HFFc6 (cell line): Measurements from ENCODE around the gene ITGA7. TPM values are rescaled to one million over a fixed set of nuclear protein-coding genes. Genes with fewer than 3 reads are reported as not detected.
A peak's percentile ranks its signal among the peaks of the same experiment; 100 is the strongest.

Source experiments
- DNase-seq: peaks from one replicate; pipeline ENCODE4 v3.0.0-alpha.2; 2018
- H3K27ac Mint-ChIP-seq: 2 replicates; pipeline ENCODE4 v1.8.0; 2020; ENCODE audit warnings: mild to moderate bottlenecking, mixed read lengths
- H3K27me3 Mint-ChIP-seq: 2 replicates; pipeline ENCODE4 v1.8.0; 2021; ENCODE audit warnings: mild to moderate bottlenecking, moderate library complexity, mixed read lengths; ENCODE audit not compliant: insufficient read depth
- H3K36me3 Mint-ChIP-seq: 2 replicates; pipeline ENCODE4 v1.8.0; 2021; ENCODE audit warnings: low read depth, mixed read lengths
- H3K4me1 Mint-ChIP-seq: 2 replicates; pipeline ENCODE4 v1.8.0; 2020; ENCODE audit warnings: low read depth, mixed read lengths
- H3K4me3 Mint-ChIP-seq: 2 replicates; pipeline ENCODE4 v1.8.0; 2020; ENCODE audit warnings: mild to moderate bottlenecking, moderate library complexity, mixed read lengths
- H3K9me3 Mint-ChIP-seq: 2 replicates; pipeline ENCODE4 v1.8.0; 2020; ENCODE audit warnings: mild to moderate bottlenecking, mixed read lengths
- CTCF ChIP-seq: fragments of 200-600 bp; sonication (generic); IDR thresholded peaks from 2 replicates; pipeline ENCODE4 v1.5.0; 2021; ENCODE audit warnings: antibody characterized with exemption, mild to moderate bottlenecking
- total RNA-seq, 6 experiments: library from RNA; stranded (reverse); fragmentation: NEBNext Ultra II Directional; extraction: Animal tissue kit (Norgen Biotek cat#: 25700); gene quantifications; 2 replicates in 1 of 6; 3 replicates in 5 of 6; pipeline ENCODE4 v1.2.3, GENCODE V29; 2021

Gene ITGA7
- total RNA-seq, 6 experiments from 2014 or later: 0.95 to 2.3 (median 1.2) TPM

GRCh38 chr12:55663391-55663790 lies 44.3 kb downstream of the ITGA7 start:
- H3K36me3 Mint-ChIP-seq: no peaks in the 10 kb centered on the region
- no peak for TF ChIP-seq CTCF
- H3K27ac Mint-ChIP-seq: no peak overlapping the region
- H3K4me1 Mint-ChIP-seq: peaks cover 6% of the 10 kb centered on the region; the same call in 1 of the 2 replicates
- no peaks in the 10 kb centered on the region for H3K9me3 Mint-ChIP-seq
- H3K27me3 Mint-ChIP-seq: peaks cover 22% of the 10 kb centered on the region
- H3K4me3 Mint-ChIP-seq: no peak overlapping the region
- no peak for DNase-seq

DNA sequence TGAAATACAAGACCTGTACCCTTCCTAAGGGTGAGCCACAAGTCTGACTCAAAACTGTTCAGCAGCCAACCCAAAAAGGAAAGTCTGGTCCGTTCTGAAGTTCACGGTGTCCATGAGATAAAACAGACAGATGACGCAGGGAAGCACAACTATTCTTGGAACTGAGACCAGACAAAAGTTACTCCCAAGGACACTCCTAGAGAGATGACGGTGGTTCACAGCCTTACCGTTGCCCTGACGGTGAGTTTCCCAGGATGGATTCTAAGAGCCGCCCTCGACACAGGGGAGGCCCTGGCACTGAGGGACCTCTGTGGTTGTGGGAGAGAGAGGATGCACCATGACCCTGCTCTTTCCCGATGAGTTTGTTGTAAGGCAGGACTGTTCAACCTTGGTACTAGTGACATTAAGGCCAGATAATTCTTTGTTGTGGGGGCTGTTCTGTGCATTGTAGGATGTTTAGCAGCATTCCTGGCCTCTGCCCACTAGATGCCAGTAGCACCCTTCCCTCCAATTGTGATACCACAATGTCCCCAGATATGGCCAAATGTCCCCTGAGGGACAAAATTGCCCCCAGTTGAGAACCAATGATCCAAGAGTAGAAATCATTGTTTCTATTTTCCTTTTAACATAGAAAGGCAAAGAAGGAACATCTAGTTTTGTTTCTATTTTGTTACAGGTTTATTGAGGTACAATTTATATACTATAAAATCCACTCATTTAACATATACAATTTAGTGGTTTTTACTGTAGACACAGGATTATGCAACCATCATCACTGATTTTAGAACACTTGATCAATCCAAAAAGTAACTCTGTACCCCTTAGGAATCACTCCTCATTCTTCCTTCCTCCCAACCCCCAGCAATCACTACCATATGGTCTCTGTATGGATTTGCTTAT lies 48.0 kb downstream of the ITGA7 start:
- no peak overlapping the region for H3K4me3 Mint-ChIP-seq
- peak; percentile 59 for TF ChIP-seq CTCF
- no peaks in the 10 kb centered on the region for H3K36me3 Mint-ChIP-seq
- peaks cover 6% of the 10 kb centered on the region; the same call in 1 of the 2 replicates for H3K4me1 Mint-ChIP-seq
- no peak for DNase-seq
- no peak overlapping the region for H3K27ac Mint-ChIP-seq
- peaks cover 32% of the 10 kb centered on the region for H3K27me3 Mint-ChIP-seq
- H3K9me3 Mint-ChIP-seq: no peaks in the 10 kb centered on the region

DNA sequence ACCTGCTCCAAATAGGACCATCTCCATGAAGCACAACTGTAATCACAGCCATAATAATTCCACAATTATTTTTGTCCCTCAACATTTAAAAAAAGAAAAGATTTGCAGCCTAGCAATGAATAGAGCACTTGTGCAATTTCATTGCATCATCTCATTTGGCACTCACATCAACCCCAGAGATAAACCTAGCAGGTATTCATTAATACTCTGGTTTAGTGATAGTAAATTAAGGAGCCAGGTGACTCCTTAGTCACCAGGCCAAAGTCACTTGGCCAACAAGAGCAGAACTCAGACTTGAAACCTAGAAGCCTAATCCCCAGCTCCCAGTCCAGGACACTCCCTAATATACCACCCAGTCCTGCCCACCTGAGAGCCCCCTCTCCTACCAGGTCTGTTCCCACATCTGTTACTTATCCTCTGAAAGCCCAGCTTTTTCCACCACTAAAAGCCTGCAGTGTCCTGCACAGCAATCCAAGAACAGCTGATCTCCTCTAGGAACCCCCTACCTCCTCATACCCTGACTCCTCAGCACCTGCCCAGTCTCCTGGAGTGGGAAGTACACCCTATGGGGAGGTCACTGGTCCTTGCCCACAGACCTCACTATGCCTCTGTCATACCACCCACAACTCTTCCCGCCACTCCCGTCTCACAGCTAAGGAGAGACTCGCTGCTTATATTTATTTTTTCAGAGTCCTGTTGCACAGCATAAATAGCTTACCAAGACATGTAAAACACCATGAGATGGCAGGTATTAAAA lies 48.9 kb downstream of the ITGA7 start:
- no peak for TF ChIP-seq CTCF
- no peak for DNase-seq
- H3K27ac Mint-ChIP-seq: no peak overlapping the region
- H3K36me3 Mint-ChIP-seq: no peaks in the 10 kb centered on the region
- H3K4me3 Mint-ChIP-seq: no peak overlapping the region
- peaks cover 6% of the 10 kb centered on the region; the same call in 1 of the 2 replicates for H3K4me1 Mint-ChIP-seq
- H3K9me3 Mint-ChIP-seq: no peaks in the 10 kb centered on the region
- H3K27me3 Mint-ChIP-seq: peaks cover 24% of the 10 kb centered on the region

GRCh38 chr12:55658212-55658611 lies 49.5 kb downstream of the ITGA7 start:
- Mint-ChIP-seq H3K27ac (no peak overlapping the region), H3K4me3 (no peak overlapping the region), H3K9me3 (no peaks in the 10 kb centered on the region), H3K27me3 (peaks cover 24% of the 10 kb centered on the region), H3K36me3 (no peaks in the 10 kb centered on the region), H3K4me1 (peaks cover 6% of the 10 kb centered on the region; the same call in 1 of the 2 replicates)
- no peak for TF ChIP-seq CTCF
- no peak for DNase-seq

DNA sequence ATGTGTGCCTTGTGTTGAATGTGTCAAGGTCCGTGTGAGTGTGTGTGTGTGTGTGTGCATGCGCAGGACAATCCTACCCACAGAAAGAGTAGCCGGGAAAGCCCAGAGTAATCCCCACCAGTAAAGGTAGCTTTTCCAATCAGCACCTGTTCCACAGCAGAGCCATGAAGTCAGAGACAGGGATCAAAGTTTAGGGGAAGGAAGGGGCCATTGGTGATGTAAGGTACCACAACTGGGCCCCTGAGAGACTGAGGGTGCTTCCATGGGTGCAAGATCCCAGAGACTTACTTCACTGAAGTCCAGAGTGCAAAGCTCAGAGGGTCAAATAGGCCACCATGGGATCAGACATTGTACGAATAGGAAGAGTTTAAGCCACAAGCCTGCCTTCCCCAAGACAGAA lies 50.5 kb downstream of the ITGA7 start:
- H3K4me3 Mint-ChIP-seq: no peak overlapping the region
- peaks cover 16% of the 10 kb centered on the region for H3K27me3 Mint-ChIP-seq
- H3K36me3 Mint-ChIP-seq: no peaks in the 10 kb centered on the region
- no peak for TF ChIP-seq CTCF
- H3K4me1 Mint-ChIP-seq: peaks cover 6% of the 10 kb centered on the region; the same call in 1 of the 2 replicates
- DNase-seq: no peak
- no peak overlapping the region for H3K27ac Mint-ChIP-seq
- H3K9me3 Mint-ChIP-seq: no peaks in the 10 kb centered on the region
